C4-2B (cell line): Measurements from ENCODE around the gene KIF6.

Experiments
- ZFX ChIP-seq: fragments of 450-650 bp; IDR thresholded peaks from 2 replicates; pipeline ENCODE4 v1.6.1; 2017
- TF ChIP-seq, protein P1 (sequence below): fragments of 450-650 bp; conservative IDR thresholded peaks from 2 replicates; pipeline ENCODE4 v1.5.1; 2017; ENCODE audit warnings: mild to moderate bottlenecking

DNA sequence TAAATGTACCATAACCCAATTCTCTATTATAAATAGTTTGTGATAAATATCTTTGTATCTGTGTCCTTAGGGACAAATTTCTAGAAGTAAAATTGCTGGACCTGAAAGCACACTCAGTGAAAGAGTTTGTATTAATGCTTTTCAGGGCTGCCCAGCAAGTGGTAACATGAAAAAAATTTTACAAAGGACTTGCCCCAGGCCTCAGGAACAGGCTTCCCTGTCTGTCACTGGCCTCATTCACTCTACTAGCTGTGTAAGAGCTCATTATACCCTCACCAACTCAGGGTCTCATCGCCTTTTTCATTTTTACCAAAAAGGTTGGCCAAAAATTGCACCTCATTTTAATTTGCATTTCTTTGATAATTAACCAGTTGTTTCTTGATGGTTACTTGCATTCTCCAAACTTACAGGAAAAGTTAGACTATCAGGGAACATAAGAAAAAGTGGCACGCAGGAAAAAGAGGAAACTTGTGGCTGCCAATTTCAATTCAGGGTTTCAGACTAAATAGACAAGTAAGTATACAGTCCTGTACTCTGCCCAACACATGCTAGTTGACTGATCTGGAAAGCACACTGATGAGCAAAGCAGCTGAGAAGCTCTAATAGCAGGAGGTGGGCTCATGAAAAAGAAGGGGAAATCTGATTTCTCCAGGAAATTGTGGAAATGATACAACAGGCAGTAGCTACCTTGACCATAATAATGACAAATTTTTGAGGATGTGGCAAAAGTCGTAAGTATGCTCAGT lies 161.5 kb downstream of the KIF6 start:
- TF ChIP-seq, protein P1, sequence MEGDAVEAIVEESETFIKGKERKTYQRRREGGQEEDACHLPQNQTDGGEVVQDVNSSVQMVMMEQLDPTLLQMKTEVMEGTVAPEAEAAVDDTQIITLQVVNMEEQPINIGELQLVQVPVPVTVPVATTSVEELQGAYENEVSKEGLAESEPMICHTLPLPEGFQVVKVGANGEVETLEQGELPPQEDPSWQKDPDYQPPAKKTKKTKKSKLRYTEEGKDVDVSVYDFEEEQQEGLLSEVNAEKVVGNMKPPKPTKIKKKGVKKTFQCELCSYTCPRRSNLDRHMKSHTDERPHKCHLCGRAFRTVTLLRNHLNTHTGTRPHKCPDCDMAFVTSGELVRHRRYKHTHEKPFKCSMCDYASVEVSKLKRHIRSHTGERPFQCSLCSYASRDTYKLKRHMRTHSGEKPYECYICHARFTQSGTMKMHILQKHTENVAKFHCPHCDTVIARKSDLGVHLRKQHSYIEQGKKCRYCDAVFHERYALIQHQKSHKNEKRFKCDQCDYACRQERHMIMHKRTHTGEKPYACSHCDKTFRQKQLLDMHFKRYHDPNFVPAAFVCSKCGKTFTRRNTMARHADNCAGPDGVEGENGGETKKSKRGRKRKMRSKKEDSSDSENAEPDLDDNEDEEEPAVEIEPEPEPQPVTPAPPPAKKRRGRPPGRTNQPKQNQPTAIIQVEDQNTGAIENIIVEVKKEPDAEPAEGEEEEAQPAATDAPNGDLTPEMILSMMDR = no peak
- no peak for TF ChIP-seq ZFX
